GM21515 (cell line): ENCODE measurements around the gene OTX1.
"Not testable (repeated sequence)": the region's sequence is repeated elsewhere in the genome, so short reads cannot be mapped to it uniquely, and the experiment has no call there.

Source experiments
- ATAC-seq: cut with Tn5 transposase; IDR thresholded peaks from one replicate; pipeline ENCODE4 v1.9.1; 2021; ENCODE audit not compliant: unreplicated experiment

The OTX1 gene

GRCh38 chr2:63050334-63051041 lies at the start of gene OTX1:
Gene OTX1 (plus strand): TSS chr2:63050830. CDS start chr2:63052991, 2,161 bp downstream.
- ATAC-seq, result peak; percentile 86

- ATAC-seq, result no peak
Measured at GRCh38 chr2:63001576-63001975, 49.1 kb upstream of the OTX1 start.

GRCh38 chr2:63003351-63003750 lies 47.3 kb upstream of the OTX1 start:
- ATAC-seq, result no peak

DNA sequence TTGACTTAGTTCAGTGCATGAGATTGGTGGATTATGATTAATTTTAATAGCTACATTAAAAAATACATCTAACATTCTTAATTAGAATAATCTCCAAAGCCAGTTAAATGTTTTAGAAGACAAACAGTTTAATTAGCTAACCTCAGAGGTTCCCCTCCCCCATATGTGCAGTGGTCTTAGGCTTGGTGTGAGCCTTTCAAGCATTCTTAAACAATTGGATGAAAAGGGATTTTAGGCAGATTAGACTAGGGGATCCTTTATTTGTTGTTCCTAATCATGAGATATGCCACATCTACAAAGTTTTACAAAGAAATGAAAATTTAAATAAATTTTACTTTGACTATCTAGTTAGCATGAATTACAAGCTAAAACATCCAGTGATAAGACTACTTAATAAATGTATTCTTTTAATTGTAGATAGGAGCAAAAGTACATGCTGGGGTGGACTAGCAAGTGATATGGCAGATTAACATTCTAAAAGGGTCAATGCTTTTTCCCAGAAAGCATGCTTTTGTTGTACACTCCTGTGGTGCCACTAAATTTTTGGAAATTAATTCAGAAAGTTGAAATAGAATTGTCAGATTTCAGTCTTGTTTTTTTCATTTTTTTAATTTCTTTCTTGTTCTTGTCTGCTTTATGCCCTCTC lies 42.7 kb upstream of the OTX1 start:
- ATAC-seq, result no peak

DNA sequence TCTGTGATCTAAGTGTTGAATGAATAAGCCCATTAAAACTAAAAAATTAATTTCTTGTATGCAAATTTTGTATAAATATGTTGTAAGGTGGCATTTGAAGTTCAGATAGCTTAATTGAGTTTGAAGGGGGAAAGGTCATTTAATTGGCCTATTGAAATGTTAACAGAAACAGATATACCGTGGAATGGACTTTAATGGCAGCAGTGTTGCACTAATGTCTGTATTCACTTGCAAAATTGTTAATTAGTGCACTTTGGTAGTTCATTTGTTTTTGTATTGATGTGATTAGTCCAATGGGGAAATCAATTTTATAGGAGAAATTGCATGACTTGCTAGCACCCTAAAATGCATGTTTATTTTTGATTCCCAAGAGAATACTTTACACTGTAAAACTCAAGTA lies 41.8 kb upstream of the OTX1 start:
- no peak for ATAC-seq

DNA sequence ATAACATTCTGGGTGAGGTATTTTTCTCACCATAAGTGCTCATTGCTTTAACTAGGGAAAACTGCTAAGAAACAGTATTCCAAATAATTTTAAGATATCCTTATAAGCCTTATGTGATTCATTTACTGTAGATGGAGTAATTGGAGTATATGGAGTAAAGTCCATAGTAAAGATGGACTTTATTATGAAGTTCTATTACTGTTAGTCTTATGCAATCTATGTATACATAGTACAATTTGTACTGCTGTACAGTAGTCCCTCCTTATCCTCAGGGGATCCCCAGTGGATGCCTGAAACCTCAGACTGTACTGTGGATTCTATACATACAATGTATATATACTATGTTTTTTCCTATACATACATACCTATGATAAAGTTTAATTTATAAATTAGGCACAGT lies 41.1 kb upstream of the OTX1 start:
- ATAC-seq, result no peak

DNA sequence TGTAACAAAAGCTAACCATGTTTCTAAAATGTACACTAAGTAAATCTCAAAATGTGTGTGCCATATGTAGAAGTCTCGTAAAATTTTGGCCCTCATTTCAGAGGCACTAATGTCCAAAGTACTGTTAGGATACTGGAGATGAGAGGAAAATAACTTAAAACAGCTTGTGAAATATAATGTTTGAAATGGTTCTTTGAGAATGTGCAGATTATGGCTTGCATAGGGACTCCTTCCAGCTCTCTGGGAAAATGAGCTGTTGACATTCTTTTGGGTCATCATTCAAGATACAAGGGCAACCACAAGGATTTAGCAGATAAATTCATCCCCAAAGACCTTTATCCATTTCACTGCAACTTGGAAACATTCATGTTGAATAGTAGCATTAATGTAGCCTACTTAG lies 38.1 kb upstream of the OTX1 start:
- ATAC-seq, result no peak

DNA sequence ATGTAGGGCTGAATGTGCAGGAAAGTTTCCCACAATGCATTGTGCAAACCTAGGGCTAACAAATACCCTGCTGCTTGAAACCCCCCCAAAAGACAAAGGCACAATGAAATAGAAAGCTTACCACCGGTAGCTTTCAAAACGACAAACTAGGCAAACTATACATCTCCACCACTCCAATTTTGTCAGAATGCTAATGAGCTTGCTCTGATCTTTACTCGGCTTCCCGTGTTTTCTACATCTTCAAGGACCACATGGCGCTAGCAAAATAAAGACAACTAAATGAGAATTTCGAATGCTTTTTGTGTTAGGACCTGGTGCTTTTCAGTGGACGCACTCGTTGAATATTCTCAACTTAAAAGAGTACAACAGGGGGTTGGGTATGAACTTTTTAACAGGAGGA lies 37.2 kb upstream of the OTX1 start:
- no peak for ATAC-seq

DNA sequence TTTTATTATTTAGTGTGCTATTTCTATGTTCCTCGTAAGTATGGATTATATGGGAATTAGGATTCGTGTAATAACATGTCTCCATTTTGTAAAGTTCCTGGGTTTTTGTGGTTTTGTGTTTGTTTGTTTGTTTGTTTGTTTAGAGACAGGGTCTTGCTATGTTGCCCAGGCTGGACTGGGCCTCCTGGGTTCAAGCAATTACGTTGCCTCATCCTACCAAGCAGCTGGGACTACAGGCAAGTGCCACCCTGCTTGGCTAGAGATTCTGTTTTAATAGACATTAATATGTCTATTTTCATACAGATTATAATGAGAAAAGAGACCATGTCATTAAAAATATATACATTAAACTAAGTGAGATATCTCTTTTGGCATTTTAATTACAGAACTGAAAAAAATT lies 35.2 kb upstream of the OTX1 start:
- ATAC-seq, result no peak

DNA sequence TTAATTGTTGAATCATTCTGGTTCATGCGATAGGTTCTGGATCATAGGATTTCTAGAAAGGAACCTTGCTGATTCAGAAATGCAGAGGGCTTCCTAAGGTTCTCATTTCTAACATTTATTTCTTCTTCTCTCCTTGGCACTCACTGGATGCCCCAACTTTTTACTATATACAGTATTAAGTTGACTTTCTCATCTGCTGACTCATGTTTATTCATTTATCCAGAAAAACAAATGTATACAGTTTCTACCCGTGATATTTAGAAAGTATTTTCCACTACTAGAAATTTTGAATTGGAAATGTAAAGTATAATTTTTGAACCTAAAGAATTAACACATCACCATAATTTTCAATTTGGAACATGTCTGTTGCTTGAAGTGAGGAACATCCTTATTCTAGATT lies 32.2 kb upstream of the OTX1 start:
- ATAC-seq, result no peak

DNA sequence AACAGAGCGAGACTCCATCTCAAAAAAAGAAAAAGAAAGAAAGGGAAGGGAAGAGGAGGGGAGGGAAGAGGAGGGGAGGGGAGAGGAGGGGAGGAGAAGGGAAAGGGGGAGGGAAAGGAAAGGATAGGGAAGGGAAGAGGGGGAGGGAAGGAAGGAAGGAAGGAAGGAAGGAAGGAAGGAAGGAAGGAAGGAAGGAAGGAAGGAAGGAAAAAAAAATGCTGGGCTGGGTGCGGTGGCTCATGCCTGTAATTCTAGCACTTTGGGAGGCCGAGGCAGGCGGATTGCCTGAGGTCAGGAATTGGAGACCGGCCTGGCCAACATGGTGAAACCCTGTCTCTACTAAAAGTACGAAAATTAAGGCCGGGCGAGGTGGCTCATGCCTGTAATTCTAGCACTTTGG lies 30.9 kb upstream of the OTX1 start:
- ATAC-seq, result not testable (repeated sequence)

DNA sequence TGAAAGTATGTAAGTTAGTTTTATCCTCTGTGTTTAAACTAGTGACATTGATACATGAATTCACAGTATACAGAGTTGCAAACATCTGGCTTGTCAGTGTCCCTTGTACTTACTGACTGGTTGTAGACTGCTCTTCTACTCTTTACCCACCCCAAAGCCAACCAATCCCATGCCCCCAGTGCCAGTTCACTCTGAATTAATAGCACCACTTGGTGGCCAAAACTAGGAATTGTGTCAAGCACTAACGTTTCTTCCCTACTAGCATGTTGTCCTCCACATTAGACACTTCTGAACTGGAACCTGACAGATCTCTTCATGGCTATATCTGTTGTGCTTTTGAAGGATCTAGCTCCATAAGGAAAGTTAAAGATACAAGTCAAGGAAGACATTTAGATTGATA lies 27.2 kb upstream of the OTX1 start:
- no peak for ATAC-seq

GRCh38 chr2:63027220-63027619 lies 23.4 kb upstream of the OTX1 start:
- ATAC-seq, result no peak

- ATAC-seq, result no peak
Measured at GRCh38 chr2:63029058-63029457, 21.6 kb upstream of the OTX1 start.

GRCh38 chr2:63034526-63034925 lies 16.1 kb upstream of the OTX1 start:
- ATAC-seq, result no peak

DNA sequence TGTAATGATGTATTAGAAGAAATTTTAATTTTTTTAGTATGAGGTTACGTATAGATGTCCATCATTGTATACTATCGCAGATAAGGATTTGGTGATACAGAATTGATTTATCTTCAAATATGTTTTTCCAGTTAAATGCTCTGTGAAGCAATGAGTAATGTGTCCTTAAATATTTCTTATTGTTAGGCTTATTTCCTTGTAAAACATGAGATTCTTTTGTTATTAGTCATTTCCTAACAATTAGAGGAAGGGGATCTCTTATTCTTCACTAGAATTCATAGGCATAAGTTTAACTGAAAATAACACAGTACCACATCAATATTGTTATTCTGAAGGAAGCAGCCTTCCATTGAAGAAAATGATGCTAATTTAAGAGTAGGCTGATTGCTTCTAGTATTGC lies 15.5 kb upstream of the OTX1 start:
- no peak for ATAC-seq

DNA sequence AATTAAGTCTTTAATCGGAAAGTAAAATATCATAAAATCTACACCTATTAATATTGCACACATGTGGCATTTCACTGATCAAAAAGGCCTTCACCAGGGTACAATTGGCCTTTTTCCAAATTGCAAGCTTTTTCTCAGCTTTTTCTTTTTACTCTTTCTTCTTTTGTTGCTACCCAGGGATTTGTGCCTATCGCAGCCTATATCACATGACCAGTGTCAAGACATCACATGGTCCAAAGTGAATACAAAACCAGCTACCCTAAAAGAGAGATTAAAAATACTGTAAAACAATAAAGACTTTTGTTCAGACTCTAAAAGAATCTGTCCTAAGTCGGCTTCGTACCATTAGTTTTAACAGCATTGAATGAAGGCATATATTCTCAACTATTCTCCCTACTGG lies 15.0 kb upstream of the OTX1 start:
- ATAC-seq, result no peak

GRCh38 chr2:63038034-63038433 lies 12.6 kb upstream of the OTX1 start:
- ATAC-seq, result no peak

DNA sequence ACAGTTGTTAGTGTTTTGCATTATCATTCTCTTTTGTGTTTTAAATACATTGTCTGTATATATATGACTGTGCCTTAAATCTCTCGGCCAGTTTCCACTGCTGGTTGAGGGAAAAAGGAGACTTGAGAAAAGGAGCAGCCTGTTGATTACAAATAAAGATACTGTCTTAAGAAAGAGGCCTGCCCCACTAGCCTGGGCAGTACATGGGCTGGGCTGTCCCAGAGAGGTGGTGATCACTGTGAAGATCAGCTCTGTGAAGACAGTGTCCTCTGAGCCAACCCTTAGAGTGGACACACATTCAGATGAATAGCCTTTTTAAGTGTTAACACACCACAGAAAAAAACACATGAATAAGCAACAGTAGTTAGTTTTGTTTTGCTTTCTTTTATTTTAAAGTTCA lies 10.0 kb upstream of the OTX1 start:
- no peak for ATAC-seq

GRCh38 chr2:63041592-63041991 lies 9.0 kb upstream of the OTX1 start:
- no peak for ATAC-seq

DNA sequence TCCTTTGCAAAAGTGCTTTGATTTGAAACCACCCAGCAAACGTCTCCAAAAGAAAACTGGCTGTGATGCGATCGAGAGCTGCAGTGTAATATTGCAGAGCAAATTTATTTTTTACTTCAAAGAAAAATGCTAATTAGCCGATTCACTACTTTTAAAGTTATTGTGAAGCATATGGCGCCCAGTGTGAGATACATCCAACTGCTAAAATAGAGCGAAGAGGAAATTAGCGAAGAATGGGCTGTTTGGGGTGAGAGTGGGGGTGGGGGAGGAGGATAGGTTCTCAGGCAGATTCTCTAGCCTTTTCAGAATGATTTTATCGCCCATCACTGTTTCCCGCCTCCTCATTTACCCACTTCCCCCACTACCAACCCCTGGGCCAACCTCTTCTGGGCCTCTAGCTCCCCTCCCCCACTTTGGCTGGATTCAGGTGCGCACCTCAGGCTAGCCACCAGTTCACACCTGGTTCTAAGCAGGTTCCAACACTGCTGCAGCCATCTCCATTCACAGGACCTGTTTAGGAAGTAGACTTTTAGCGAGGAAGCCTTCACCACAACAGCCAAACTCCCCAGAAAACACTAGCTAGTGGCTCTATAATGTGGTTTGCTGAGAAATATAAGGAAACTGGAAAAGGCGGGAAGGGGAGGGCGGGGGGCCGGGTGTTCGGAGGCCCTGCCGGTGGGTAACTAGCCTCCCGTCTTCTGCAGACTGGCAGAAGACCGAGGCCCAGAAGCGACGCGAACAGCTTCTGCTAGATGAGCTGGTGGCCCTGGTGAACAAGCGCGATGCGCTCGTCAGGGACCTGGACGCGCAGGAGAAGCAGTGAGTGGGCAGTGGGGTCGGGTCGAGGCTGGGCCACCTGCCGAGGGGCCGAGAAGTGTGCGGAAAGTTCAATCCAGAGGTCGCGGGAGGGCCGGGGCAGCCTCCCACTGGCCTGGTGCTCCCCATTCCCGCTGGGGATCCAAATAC lies 6.0 kb upstream of the OTX1 start:
- no peak for ATAC-seq

DNA sequence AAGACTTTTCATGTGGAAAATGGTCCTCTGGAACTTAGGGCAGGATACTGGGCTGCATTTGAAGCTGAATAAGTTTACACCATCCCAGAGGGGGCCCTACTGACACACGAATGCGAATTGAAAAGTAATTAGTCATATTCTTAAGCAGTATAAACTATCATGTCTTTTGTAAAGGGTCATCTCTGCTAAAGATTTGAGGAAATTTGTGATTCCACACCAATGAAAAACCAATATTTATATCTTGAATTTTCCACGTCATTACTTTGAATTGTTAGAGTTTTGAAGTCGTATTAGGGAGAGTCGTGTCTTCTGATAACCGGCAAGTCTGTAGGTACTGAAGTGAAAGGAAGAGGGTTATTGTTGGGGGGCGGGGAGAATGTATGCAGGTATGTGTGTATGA lies 4.1 kb upstream of the OTX1 start:
- ATAC-seq, result no peak
